GM23338 (cell line): ENCODE measurements around the gene GPR35.

Source experiments
- CREB1 ChIP-seq: fragments of 250-450 bp; sonication (Bioruptor Pico); IDR thresholded peaks from 2 replicates; pipeline ENCODE4 v1.5.0; 2020; ENCODE audit warnings: low read depth, mild to moderate bottlenecking, moderate library complexity
- EZH2 ChIP-seq: fragments of 200-600 bp; sonication (generic); IDR thresholded peaks from one replicate; pipeline ENCODE4 v1.8.0; 2017; ENCODE audit warnings: antibody characterized with exemption, mild to moderate bottlenecking, low read depth; ENCODE audit not compliant: unreplicated experiment
- EZH2phosphoT487 ChIP-seq: fragments of 200-600 bp; sonication (generic); IDR thresholded peaks from one replicate; pipeline ENCODE4 v1.8.1; 2018; ENCODE audit warnings: antibody characterized with exemption; ENCODE audit not compliant: unreplicated experiment
- JUNB ChIP-seq: IDR thresholded peaks from one replicate; pipeline ENCODE4 v1.6.1; 2016; ENCODE audit warnings: antibody characterized with exemption; ENCODE audit not compliant: unreplicated experiment
- POLR2AphosphoS5 ChIP-seq: IDR thresholded peaks from 2 replicates; pipeline ENCODE4 v1.6.1; 2016; ENCODE audit warnings: antibody characterized with exemption, low read depth
- REST ChIP-seq: IDR thresholded peaks from one replicate; pipeline ENCODE4 v1.6.1; 2018; ENCODE audit warnings: antibody characterized with exemption; ENCODE audit not compliant: unreplicated experiment
- TF ChIP-seq, protein P1 (sequence below), 2 experiments: fragments of 200-600 bp in 1 of 2; sonication (generic) in 1 of 2; conservative IDR thresholded peaks; 2 replicates each; pipeline versions ENCODE4 v1.5.1 to v1.6.1; 2016 to 2017; ENCODE audit warnings: antibody characterized with exemption in 2 of 2, low read depth in 2 of 2, mild to moderate bottlenecking in 2 of 2, moderate library complexity in 1 of 2

DNA sequence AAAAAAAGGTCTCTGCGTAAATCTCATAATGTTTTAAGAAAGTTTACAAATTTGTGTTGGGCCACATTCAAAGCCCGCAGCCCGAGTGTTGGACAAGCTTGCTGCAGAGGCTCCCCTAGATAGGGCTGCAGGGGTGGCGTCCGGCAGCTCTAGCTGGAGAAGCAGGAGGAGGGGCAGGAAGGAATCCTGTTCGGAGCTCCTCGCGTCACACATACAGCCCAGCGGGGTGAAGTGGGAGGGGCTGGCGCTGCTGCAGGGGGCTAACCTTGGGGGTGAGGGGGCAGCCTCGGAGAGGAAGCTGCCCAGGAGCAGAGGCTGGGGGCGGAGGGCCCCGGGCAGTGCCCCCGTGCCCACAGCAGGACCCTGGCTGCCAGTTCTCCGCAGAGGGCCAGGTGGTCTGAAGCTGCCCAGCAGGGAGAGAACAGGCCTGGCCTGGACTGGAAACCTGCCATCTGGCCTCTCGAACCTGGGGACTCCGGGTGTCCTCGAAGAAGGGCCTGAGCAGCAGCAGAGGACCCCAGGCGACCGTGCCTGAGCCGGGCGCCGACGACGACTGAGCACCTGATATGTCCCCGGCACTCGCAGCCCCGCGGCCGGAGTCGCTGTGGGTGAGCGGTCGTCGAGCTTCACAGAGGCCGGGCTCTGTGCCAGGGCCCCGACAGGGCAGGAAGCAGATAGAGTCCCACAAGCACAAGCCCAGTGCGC, 2.6 kb upstream of the GPR35 start:
- TF ChIP-seq, protein P1, sequence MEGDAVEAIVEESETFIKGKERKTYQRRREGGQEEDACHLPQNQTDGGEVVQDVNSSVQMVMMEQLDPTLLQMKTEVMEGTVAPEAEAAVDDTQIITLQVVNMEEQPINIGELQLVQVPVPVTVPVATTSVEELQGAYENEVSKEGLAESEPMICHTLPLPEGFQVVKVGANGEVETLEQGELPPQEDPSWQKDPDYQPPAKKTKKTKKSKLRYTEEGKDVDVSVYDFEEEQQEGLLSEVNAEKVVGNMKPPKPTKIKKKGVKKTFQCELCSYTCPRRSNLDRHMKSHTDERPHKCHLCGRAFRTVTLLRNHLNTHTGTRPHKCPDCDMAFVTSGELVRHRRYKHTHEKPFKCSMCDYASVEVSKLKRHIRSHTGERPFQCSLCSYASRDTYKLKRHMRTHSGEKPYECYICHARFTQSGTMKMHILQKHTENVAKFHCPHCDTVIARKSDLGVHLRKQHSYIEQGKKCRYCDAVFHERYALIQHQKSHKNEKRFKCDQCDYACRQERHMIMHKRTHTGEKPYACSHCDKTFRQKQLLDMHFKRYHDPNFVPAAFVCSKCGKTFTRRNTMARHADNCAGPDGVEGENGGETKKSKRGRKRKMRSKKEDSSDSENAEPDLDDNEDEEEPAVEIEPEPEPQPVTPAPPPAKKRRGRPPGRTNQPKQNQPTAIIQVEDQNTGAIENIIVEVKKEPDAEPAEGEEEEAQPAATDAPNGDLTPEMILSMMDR (conservative IDR thresholded peaks at IDR 0.05; ENCODE audit: low read depth in 2 of 2), result no peak
- TF ChIP-seq EZH2, result no peak
- TF ChIP-seq JUNB, result no peak
- TF ChIP-seq POLR2AphosphoS5, result no peak
- no peak for TF ChIP-seq REST
- no peak for TF ChIP-seq EZH2phosphoT487
- TF ChIP-seq CREB1 (CRISPR knock-in tag), result no peak
